Measurements from ENCODE around the gene ZNF609. TPM values are rescaled to one million over a fixed set of nuclear protein-coding genes. Genes with fewer than 3 reads are reported as not detected.

Gene ZNF609
- total RNA-seq, 4 donors from 2014 or later, result 38.7 to 50.6 (median 43.9) TPM

GRCh38 chr15:64438653-64439447, 21.5 kb upstream of the ZNF609 start:
- no peak overlapping the region for H3K4me3 ChIP-seq
- no peaks in the 10 kb centered on the region for H3K27me3 ChIP-seq
- no peak overlapping the region for H3K27ac ChIP-seq
- TF ChIP-seq, protein P1, sequence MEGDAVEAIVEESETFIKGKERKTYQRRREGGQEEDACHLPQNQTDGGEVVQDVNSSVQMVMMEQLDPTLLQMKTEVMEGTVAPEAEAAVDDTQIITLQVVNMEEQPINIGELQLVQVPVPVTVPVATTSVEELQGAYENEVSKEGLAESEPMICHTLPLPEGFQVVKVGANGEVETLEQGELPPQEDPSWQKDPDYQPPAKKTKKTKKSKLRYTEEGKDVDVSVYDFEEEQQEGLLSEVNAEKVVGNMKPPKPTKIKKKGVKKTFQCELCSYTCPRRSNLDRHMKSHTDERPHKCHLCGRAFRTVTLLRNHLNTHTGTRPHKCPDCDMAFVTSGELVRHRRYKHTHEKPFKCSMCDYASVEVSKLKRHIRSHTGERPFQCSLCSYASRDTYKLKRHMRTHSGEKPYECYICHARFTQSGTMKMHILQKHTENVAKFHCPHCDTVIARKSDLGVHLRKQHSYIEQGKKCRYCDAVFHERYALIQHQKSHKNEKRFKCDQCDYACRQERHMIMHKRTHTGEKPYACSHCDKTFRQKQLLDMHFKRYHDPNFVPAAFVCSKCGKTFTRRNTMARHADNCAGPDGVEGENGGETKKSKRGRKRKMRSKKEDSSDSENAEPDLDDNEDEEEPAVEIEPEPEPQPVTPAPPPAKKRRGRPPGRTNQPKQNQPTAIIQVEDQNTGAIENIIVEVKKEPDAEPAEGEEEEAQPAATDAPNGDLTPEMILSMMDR (IDR thresholded peaks at IDR 0.05), result no peak
- TF ChIP-seq EP300 (IDR thresholded peaks at IDR 0.05), result no peak
- no peak for TF ChIP-seq POLR2AphosphoS5 (IDR thresholded peaks at IDR 0.05)
- no peak for TF ChIP-seq POLR2A (IDR thresholded peaks at IDR 0.05)
- H3K4me1 ChIP-seq, result peaks cover 0 to 10% (median 0%) of the 10 kb centered on the region in 3 donors
- H3K36me3 ChIP-seq, result peaks cover 0 to 6% of the 10 kb centered on the region in 2 donors
- no peak for ATAC-seq
- 77 to 85% methylated on average over 6 of the region's 6 CpGs for WGBS, 2 donors (ENCODE audit: low coverage in 1 of 2)
- no peaks in the 10 kb centered on the region for H3K9me3 ChIP-seq

DNA sequence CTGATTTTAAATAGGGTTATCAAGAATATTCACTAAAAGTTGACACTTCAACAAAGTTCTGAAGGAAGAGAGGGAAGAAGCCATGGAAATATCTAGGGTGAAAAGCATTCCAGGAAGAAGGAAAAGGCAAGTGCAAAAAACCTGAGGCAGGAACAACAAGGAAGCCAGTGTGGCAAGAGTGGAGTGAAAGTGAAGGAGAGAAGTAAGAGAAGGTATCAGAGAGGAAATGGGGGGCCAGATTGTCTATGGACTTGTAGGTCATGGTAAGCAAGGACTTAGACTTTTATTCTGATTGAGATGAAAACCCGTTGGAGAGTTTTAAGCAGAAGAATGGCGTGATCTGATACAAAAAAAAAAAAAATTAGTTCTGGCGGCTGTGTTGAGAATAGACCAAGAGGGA, 18.5 kb upstream of the ZNF609 start:
- 81 to 89% methylated on average over 3 of the region's 3 CpGs for WGBS, 2 donors (ENCODE audit: low coverage in 1 of 2)

DNA sequence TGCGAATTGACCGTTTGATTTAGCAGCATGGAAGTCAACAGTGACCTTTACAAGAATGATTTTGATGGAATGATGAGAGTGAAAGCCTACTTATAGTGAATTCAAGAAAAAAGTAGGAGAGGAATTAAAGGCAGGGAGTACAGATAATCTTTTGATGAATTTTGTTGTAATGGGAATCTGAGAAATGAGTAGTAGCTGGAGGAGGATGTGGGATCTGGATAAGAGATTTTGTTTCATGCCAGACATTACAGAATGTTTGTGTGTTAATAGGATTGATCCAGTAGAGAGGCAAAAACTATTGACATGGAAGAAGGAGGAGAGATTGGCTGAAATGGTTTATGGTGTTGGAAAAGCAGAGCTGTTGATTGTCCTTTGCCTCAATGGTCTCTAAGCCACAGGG, 17.4 kb upstream of the ZNF609 start:
- no peak for ATAC-seq
- TF ChIP-seq POLR2AphosphoS5 (IDR thresholded peaks at IDR 0.05) (no peak), POLR2A (IDR thresholded peaks at IDR 0.05) (no peak), EP300 (IDR thresholded peaks at IDR 0.05) (no peak)
- TF ChIP-seq, protein P1 (IDR thresholded peaks at IDR 0.05), result no peak
- no peaks in the 10 kb centered on the region for H3K27me3 ChIP-seq
- H3K9me3 ChIP-seq, result no peaks in the 10 kb centered on the region
- peaks cover 0 to 22% (median 0%) of the 10 kb centered on the region in 3 donors for H3K4me1 ChIP-seq
- H3K4me3 ChIP-seq, result no peak overlapping the region
- 70 to 92% methylated on average over 2 of the region's 2 CpGs for WGBS, 2 donors (ENCODE audit: low coverage in 1 of 2)
- peaks cover 0 to 30% of the 10 kb centered on the region in 2 donors for H3K36me3 ChIP-seq
- peak overlapping the region in 3 of 4 donors; percentile 38 to 59 (median 44) for H3K27ac ChIP-seq

More for the DNA sequence above, 18.5 kb upstream of the ZNF609 start:
- Histone ChIP-seq H3K4me1 (peaks cover 0 to 22% (median 0%) of the 10 kb centered on the region in 3 donors), H3K27ac (no peak overlapping the region), H3K27me3 (no peaks in the 10 kb centered on the region), H3K9me3 (no peaks in the 10 kb centered on the region), H3K36me3 (peaks cover 0 to 18% of the 10 kb centered on the region in 2 donors), H3K4me3 (no peak overlapping the region)
- no peak for ATAC-seq
- TF ChIP-seq POLR2A (IDR thresholded peaks at IDR 0.05), result no peak
- TF ChIP-seq POLR2AphosphoS5 (IDR thresholded peaks at IDR 0.05), result no peak
- no peak for TF ChIP-seq EP300 (IDR thresholded peaks at IDR 0.05)
- TF ChIP-seq, protein P1 (IDR thresholded peaks at IDR 0.05), result no peak

GRCh38 chr15:64443747-64444621, 16.4 kb upstream of the ZNF609 start:
- no peak overlapping the region for H3K4me3 ChIP-seq
- peaks cover 0 to 22% (median 0%) of the 10 kb centered on the region in 3 donors for H3K4me1 ChIP-seq
- H3K9me3 ChIP-seq, result no peaks in the 10 kb centered on the region
- peaks cover 0 to 38% of the 10 kb centered on the region in 2 donors for H3K36me3 ChIP-seq
- H3K27ac ChIP-seq, result peak overlapping the region; percentile 38 to 59 (median 42)
- TF ChIP-seq, protein P1 (IDR thresholded peaks at IDR 0.05), result no peak
- TF ChIP-seq POLR2A (IDR thresholded peaks at IDR 0.05) (no peak), EP300 (IDR thresholded peaks at IDR 0.05) (no peak), POLR2AphosphoS5 (IDR thresholded peaks at IDR 0.05) (no peak)
- ATAC-seq, result peak; percentile 51
- H3K27me3 ChIP-seq, result no peaks in the 10 kb centered on the region
- WGBS, 2 donors (ENCODE audit: low coverage in 1 of 2), result 51 to 53% methylated on average over 3 of the region's 3 CpGs

Data from gastroesophageal sphincter (tissue), 4 donors.